Loucy (cell line): Measurements from ENCODE around the gene RCOR1.

Experiments
- H2AFZ ChIP-seq: fragments of 200-600 bp; sonication (generic); 2 replicates; pipeline ENCODE4 v1.6.0; 2016; ENCODE audit warnings: antibody characterized with exemption, mild to moderate bottlenecking, low read length, moderate library complexity
- H3F3A ChIP-seq: fragments of 200-600 bp; 2 replicates; pipeline ENCODE4 v1.6.0; 2016; ENCODE audit warnings: antibody characterized with exemption, low read depth, mild to moderate bottlenecking
- H3K27me3 ChIP-seq: fragments of 200-600 bp; sonication (generic); 2 replicates; pipeline ENCODE4 v1.6.1; 2014; ENCODE audit warnings: low read length, mild to moderate bottlenecking; ENCODE audit not compliant: insufficient read depth, poor library complexity, severe bottlenecking
- H3K36me3 ChIP-seq: fragments of 200-600 bp; sonication (generic); 2 replicates; pipeline ENCODE4 v1.6.1; 2016; ENCODE audit warnings: low read length; ENCODE audit not compliant: insufficient read depth
- H3K4me1 ChIP-seq: fragments of 200-600 bp; sonication (generic); 2 replicates; pipeline ENCODE4 v1.5.1; 2014; ENCODE audit warnings: low read length, mild to moderate bottlenecking; ENCODE audit not compliant: insufficient read depth, poor library complexity, severe bottlenecking
- H3K4me2 ChIP-seq: fragments of 200-600 bp; sonication (generic); 2 replicates; pipeline ENCODE4 v1.6.0; 2014; ENCODE audit warnings: antibody characterized with exemption, low read length, low read depth, mild to moderate bottlenecking; ENCODE audit not compliant: poor library complexity, severe bottlenecking
- H3K4me3 ChIP-seq: fragments of 200-600 bp; sonication (generic); 2 replicates; pipeline ENCODE4 v1.5.1; 2014; ENCODE audit warnings: low read length, mild to moderate bottlenecking, mixed read lengths; ENCODE audit not compliant: poor library complexity, severe bottlenecking
- H3K79me2 ChIP-seq: fragments of 200-600 bp; sonication (generic); 2 replicates; pipeline ENCODE4 v1.6.1; 2014; ENCODE audit warnings: low read length; ENCODE audit not compliant: insufficient read depth
- H3K9ac ChIP-seq: fragments of 200-600 bp; sonication (generic); 2 replicates; pipeline ENCODE4 v1.6.0; 2014; ENCODE audit warnings: mild to moderate bottlenecking, low read depth, low read length, moderate library complexity; ENCODE audit not compliant: poor library complexity, severe bottlenecking
- H3K9me2 ChIP-seq: fragments of 200-600 bp; sonication (generic); replicated peaks from 2 replicates; pipeline ENCODE4 v1.6.1; 2016; ENCODE audit warnings: low read depth, low read length, mixed read lengths
- H3K9me3 ChIP-seq: fragments of 200-600 bp; sonication (generic); 2 replicates; pipeline ENCODE4 v1.6.1; 2014; ENCODE audit warnings: mild to moderate bottlenecking, antibody characterized with exemption, low read length, low read depth; ENCODE audit not compliant: insufficient read depth
- H4K20me1 ChIP-seq: fragments of 200-600 bp; sonication (generic); 2 replicates; pipeline ENCODE4 v1.6.0; 2014; ENCODE audit warnings: antibody characterized with exemption, low read length, mild to moderate bottlenecking; ENCODE audit not compliant: insufficient read depth, poor library complexity, severe bottlenecking
- EZH2phosphoT487 ChIP-seq: fragments of 200-600 bp; IDR thresholded peaks from 2 replicates; pipeline ENCODE4 v1.6.1; 2018; ENCODE audit warnings: antibody characterized with exemption, mild to moderate bottlenecking, moderate library complexity, borderline replicate concordance
- TF ChIP-seq, protein P1 (sequence below): fragments of 200-600 bp; sonication (generic); conservative IDR thresholded peaks from 2 replicates; pipeline ENCODE4 v1.5.1; 2014; ENCODE audit warnings: mild to moderate bottlenecking, antibody characterized with exemption, low read length

The RCOR1 gene

DNA sequence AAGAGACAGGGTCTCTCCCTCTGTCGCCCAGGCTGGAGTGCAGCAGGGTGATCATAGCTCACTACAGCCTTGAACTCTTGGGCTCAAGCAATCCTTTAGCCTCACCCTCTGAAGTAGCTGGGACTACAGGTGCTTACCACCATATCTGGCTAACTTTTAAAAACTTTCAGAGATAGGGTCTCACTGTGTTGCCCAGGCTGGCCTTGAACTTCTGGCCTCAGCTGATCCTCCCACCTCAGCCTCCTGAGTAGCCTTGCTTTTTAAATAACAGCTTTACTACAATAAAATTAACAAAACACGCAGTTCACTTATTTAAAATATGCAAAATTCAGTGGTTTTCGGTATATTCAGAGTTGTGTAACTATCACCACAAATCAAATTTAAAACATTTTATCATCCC is 79.0 kb downstream of the RCOR1 start:
- peaks cover 13% of the 10 kb centered on the region; the same call in 1 of the 2 replicates for H3K36me3 ChIP-seq
- no peaks in the 10 kb centered on the region for H3K9me2 ChIP-seq
- H3K4me1 ChIP-seq: no peaks in the 10 kb centered on the region
- no peaks in the 10 kb centered on the region for H3K27me3 ChIP-seq
- H4K20me1 ChIP-seq: peaks cover 33% of the 10 kb centered on the region
- no peak for TF ChIP-seq EZH2phosphoT487
- TF ChIP-seq, protein P1, sequence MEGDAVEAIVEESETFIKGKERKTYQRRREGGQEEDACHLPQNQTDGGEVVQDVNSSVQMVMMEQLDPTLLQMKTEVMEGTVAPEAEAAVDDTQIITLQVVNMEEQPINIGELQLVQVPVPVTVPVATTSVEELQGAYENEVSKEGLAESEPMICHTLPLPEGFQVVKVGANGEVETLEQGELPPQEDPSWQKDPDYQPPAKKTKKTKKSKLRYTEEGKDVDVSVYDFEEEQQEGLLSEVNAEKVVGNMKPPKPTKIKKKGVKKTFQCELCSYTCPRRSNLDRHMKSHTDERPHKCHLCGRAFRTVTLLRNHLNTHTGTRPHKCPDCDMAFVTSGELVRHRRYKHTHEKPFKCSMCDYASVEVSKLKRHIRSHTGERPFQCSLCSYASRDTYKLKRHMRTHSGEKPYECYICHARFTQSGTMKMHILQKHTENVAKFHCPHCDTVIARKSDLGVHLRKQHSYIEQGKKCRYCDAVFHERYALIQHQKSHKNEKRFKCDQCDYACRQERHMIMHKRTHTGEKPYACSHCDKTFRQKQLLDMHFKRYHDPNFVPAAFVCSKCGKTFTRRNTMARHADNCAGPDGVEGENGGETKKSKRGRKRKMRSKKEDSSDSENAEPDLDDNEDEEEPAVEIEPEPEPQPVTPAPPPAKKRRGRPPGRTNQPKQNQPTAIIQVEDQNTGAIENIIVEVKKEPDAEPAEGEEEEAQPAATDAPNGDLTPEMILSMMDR: no peak
- no peak overlapping the region for H3K4me2 ChIP-seq
- H3K4me3 ChIP-seq: no peak overlapping the region
- no peaks in the 10 kb centered on the region for H3F3A ChIP-seq
- peaks cover 82% of the 10 kb centered on the region for H3K79me2 ChIP-seq
- peaks cover 3% of the 10 kb centered on the region; the same call in 1 of the 2 replicates for H3K9me3 ChIP-seq
- H3K9ac ChIP-seq: no peak overlapping the region
- H2AFZ ChIP-seq: no peak overlapping the region

DNA sequence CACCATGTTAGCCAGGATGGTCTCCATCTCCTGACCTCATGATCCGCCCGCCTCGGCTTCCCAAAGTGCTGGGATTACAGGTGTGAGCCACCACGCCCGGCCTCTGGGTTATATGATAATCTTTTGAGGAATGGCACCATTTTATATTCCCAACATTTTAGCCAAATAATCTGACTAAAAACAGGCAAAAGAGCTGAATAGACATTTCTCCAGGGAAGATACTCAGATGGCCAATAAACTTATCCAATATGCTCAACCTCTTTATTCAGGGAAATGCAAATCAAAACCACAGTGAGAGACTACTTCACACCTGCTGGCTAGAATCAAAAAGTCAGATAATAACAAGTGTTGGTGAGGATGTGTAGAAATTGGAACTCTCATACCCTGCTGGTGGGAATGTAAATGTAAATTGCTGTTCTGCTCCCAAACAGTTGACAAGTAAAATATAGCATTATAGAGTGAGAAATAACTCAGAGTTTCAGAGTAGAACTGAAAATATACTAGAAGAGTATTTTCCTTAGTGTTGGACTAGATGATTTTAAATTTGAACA is 80.0 kb downstream of the RCOR1 start:
- Histone ChIP-seq H3K9me3 (peaks cover 3% of the 10 kb centered on the region; the same call in 1 of the 2 replicates), H3K9me2 (no peaks in the 10 kb centered on the region), H4K20me1 (peaks cover 27% of the 10 kb centered on the region), H3K4me3 (no peak overlapping the region), H3F3A (no peaks in the 10 kb centered on the region), H3K4me1 (no peaks in the 10 kb centered on the region), H3K9ac (no peak overlapping the region), H2AFZ (no peak overlapping the region), H3K36me3 (peaks cover 13% of the 10 kb centered on the region; the same call in 1 of the 2 replicates), H3K27me3 (no peaks in the 10 kb centered on the region), H3K4me2 (no peak overlapping the region), H3K79me2 (peaks cover 73% of the 10 kb centered on the region)
- TF ChIP-seq, protein P1: no peak
- TF ChIP-seq EZH2phosphoT487: no peak

DNA sequence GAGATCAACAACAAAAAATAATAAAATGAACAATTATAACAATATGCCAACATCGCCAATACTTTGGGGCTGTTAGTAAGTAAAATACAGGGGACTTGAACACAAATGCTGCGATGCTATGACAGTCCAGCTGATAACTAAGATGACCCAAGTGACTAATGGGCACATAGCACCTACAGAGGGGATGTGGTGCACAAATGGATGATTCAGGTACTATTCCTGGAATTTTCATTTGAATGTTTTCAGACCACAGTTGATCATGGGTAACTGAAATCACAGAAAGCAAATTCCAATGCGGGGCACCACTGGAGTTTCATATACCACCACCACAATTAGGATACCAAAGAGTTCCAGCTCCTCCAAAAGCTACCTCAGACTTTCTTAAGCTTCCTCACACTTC is 82.9 kb downstream of the RCOR1 start:
- H3F3A ChIP-seq: no peaks in the 10 kb centered on the region

More for the DNA sequence above, 82.9 kb downstream of the RCOR1 start:
- Histone ChIP-seq H2AFZ (no peak overlapping the region), H3K4me2 (no peak overlapping the region), H3K36me3 (peaks cover 8% of the 10 kb centered on the region; the same call in 1 of the 2 replicates), H3K9me3 (peaks cover 3% of the 10 kb centered on the region; the same call in 1 of the 2 replicates), H3K4me3 (no peak overlapping the region), H3K9me2 (no peaks in the 10 kb centered on the region), H3K9ac (no peak overlapping the region), H4K20me1 (peaks cover 28% of the 10 kb centered on the region), H3K4me1 (no peaks in the 10 kb centered on the region), H3K79me2 (peaks cover 68% of the 10 kb centered on the region), H3K27me3 (no peaks in the 10 kb centered on the region)
- TF ChIP-seq EZH2phosphoT487: no peak
- TF ChIP-seq, protein P1: no peak
